Breast epithelium (tissue), 4 donors: ENCODE data around the gene FAM184B. TPM values are rescaled to one million over a fixed set of nuclear protein-coding genes. Genes with fewer than 3 reads are reported as not detected.

Source experiments
- DNase-seq, 2 donors: peaks; one replicate each; pipeline ENCODE4 v3.0.0-alpha.2; 2019; ENCODE audit warnings: low spot score in 2 of 2
- H3K27ac ChIP-seq, 2 donors: fragments of 200-600 bp; sonication (generic) in 1 of 2; one replicate each; pipeline ENCODE4 v1.5.1; 2016 to 2019; ENCODE audit warnings: mild to moderate bottlenecking in 1 of 2
- H3K27me3 ChIP-seq, 2 donors: fragments of 200-600 bp; sonication (generic) in 1 of 2; one replicate each; pipeline versions ENCODE4 v1.5.1 to v1.6.0; 2017 to 2019; ENCODE audit warnings: control low read depth in 1 of 2, mild to moderate bottlenecking in 1 of 2
- H3K36me3 ChIP-seq: fragments of 200-600 bp; one replicate; pipeline ENCODE4 v1.5.1; 2019
- H3K4me1 ChIP-seq, 2 donors: fragments of 200-600 bp; sonication (generic); one replicate each; pipeline ENCODE4 v1.5.1; 2016 to 2019; ENCODE audit warnings: control low read depth in 1 of 2
- H3K4me3 ChIP-seq, 3 donors: fragments of 200-600 bp; sonication (generic); 1 replicate in 2 of 3; 2 replicates in 1 of 3; pipeline ENCODE4 v1.5.1; 2016 to 2019; ENCODE audit warnings: mild to moderate bottlenecking in 3 of 3, moderate library complexity in 2 of 3
- H3K9me3 ChIP-seq, 2 donors: fragments of 200-600 bp; sonication (generic) in 1 of 2; one replicate each; pipeline ENCODE4 v1.5.1; 2016 to 2019; ENCODE audit warnings: control low read depth in 1 of 2
- POLR2A ChIP-seq: fragments of 450-650 bp; IDR thresholded peaks from one replicate; pipeline ENCODE4 v1.6.1; 2016; ENCODE audit warnings: antibody characterized with exemption, mild to moderate bottlenecking, moderate library complexity
- POLR2AphosphoS5 ChIP-seq, 3 donors: sonication (generic); formaldehyde crosslinking; IDR thresholded peaks; one replicate each; pipeline ENCODE4 v1.6.1; 2017; ENCODE audit warnings: antibody characterized with exemption in 3 of 3
- intact Hi-C: fragments of 100-400 bp; cut with DNase I; formaldehyde crosslinking; loops from one replicate; pipeline ENCODE4 v1.15.1; 2023; ENCODE audit warnings: low total_unique reads
- total RNA-seq, 3 donors: library from RNA; depleted of rRNA; stranded (reverse); fragments of >200 nt; gene quantifications; one replicate each; pipeline ENCODE4 v1.1.0, GENCODE V29; 2016
- TF ChIP-seq, protein P1 (sequence below), 3 donors: fragments of 450-650 bp; IDR thresholded peaks; one replicate each; pipeline ENCODE4 v1.5.1; 2016 to 2017; ENCODE audit warnings: antibody characterized with exemption in 3 of 3, mild to moderate bottlenecking in 3 of 3, moderate library complexity in 3 of 3

FAM184B gene
- total RNA-seq, 3 donors from 2014 or later = 0.33 to 0.59 TPM; not detected in 1

DNA sequence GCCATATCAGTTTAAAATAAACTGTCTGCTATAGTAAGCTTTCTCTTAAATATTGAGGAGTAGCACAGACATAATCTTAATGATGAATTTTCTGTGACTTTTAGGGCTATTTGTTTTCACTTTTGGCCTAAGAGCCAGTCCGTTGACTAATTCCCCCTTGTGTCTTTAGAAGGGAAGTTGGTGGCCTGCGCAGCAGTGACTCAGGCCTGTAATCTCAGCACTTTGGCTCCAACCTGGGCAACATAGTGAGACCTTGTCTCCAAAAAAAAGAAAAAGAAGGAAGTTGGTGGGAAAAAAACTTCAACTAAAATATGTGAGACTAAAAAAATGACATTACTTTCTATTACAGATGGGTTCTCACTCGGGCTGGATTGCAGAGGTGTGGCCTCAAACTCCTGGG lies 32.7 kb upstream of the FAM184B start:
- H3K9me3 ChIP-seq = no peaks in the 10 kb centered on the region
- H3K36me3 ChIP-seq = no peaks in the 10 kb centered on the region
- intact Hi-C loops = loop anchor here (5.0 to 10.0 kb wide), 2 partner anchors 1709 to 1912 kb away; no protein-coding TSS in a partner anchor
- H3K4me1 ChIP-seq = peaks cover 0 to 2% of the 10 kb centered on the region in 2 donors
- DNase-seq = no peak
- TF ChIP-seq POLR2A (no peak), POLR2AphosphoS5 (IDR thresholded peaks at IDR 0.05) (no peak)
- TF ChIP-seq, protein P1, sequence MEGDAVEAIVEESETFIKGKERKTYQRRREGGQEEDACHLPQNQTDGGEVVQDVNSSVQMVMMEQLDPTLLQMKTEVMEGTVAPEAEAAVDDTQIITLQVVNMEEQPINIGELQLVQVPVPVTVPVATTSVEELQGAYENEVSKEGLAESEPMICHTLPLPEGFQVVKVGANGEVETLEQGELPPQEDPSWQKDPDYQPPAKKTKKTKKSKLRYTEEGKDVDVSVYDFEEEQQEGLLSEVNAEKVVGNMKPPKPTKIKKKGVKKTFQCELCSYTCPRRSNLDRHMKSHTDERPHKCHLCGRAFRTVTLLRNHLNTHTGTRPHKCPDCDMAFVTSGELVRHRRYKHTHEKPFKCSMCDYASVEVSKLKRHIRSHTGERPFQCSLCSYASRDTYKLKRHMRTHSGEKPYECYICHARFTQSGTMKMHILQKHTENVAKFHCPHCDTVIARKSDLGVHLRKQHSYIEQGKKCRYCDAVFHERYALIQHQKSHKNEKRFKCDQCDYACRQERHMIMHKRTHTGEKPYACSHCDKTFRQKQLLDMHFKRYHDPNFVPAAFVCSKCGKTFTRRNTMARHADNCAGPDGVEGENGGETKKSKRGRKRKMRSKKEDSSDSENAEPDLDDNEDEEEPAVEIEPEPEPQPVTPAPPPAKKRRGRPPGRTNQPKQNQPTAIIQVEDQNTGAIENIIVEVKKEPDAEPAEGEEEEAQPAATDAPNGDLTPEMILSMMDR (IDR thresholded peaks at IDR 0.05) = no peak
- H3K27ac ChIP-seq = no peak overlapping the region
- no peaks in the 10 kb centered on the region for H3K27me3 ChIP-seq
- no peak overlapping the region for H3K4me3 ChIP-seq

DNA sequence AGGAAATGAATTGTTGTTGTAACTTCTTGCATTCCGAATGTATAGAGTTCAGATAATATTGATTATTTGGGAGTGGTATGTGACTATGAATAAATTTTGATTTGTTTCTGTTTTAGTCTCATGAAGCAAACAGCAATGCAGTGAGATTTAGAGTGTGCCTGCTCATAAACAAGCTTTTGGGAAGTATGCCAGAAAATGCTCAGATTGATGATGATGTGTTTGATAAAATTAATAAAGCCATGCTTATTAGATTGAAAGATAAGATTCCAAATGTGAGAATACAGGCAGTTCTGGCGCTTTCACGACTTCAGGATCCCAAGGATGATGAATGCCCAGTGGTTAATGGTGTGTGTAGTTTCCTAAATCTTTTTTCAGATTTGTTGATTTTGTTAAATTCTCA lies 31.4 kb upstream of the FAM184B start:
- Histone ChIP-seq H3K4me3 (no peak overlapping the region), H3K27me3 (no peaks in the 10 kb centered on the region), H3K36me3 (no peaks in the 10 kb centered on the region), H3K27ac (no peak overlapping the region), H3K9me3 (no peaks in the 10 kb centered on the region), H3K4me1 (peaks cover 0 to 3% of the 10 kb centered on the region in 2 donors)
- DNase-seq = no peak
- TF ChIP-seq, protein P1 (IDR thresholded peaks at IDR 0.05) = no peak
- no peak for TF ChIP-seq POLR2AphosphoS5 (IDR thresholded peaks at IDR 0.05)
- no peak for TF ChIP-seq POLR2A
- intact Hi-C loops = loop anchor here (5.0 to 10.0 kb wide), 2 partner anchors 1708 to 1910 kb away; no protein-coding TSS in a partner anchor

GRCh38 chr4:17812125-17812524 lies 30.7 kb upstream of the FAM184B start:
- DNase-seq = no peak
- Histone ChIP-seq H3K27ac (no peak overlapping the region), H3K27me3 (no peaks in the 10 kb centered on the region), H3K4me3 (no peak overlapping the region), H3K36me3 (no peaks in the 10 kb centered on the region), H3K9me3 (no peaks in the 10 kb centered on the region), H3K4me1 (peaks cover 0 to 10% of the 10 kb centered on the region in 2 donors)
- intact Hi-C loops = loop anchor here (5.0 to 10.0 kb wide), 2 partner anchors 1707 to 1910 kb away; no protein-coding TSS in a partner anchor
- no peak for TF ChIP-seq POLR2AphosphoS5 (IDR thresholded peaks at IDR 0.05)

- no peaks in the 10 kb centered on the region for H3K36me3 ChIP-seq
- no peaks in the 10 kb centered on the region for H3K27me3 ChIP-seq
- TF ChIP-seq POLR2A (no peak), POLR2AphosphoS5 (IDR thresholded peaks at IDR 0.05) (no peak)
- TF ChIP-seq, protein P1 (IDR thresholded peaks at IDR 0.05) = no peak
- intact Hi-C loops = loop anchor here (5.0 to 10.0 kb wide), 2 partner anchors 1706 to 1909 kb away; no protein-coding TSS in a partner anchor
- no peak for DNase-seq
- H3K4me3 ChIP-seq = peak overlapping the region; percentile 83 to 92 (median 87)
- H3K27ac ChIP-seq = peak overlapping the region in 1 of 2 donors; percentile 95
- H3K4me1 ChIP-seq = peaks cover 0 to 10% of the 10 kb centered on the region in 2 donors
- H3K9me3 ChIP-seq = no peaks in the 10 kb centered on the region
Measured at GRCh38 chr4:17811078-17811603, 29.7 kb upstream of the FAM184B start.

GRCh38 chr4:17810260-17811077 lies 29.0 kb upstream of the FAM184B start, which contains the start of the genes DCAF16 and NCAPG:
Gene DCAF16, minus strand, starts transcription at chr4:17810757. Its CDS starts 6,616 bp downstream, at chr4:17804141.
Gene NCAPG, plus strand, starts transcription at chr4:17810979. Its CDS starts 99 bp downstream, at chr4:17811078.
- peak within 1 kb of the TSS; percentile 83 to 92 (median 87) for H3K4me3 ChIP-seq
- H3K4me1 ChIP-seq = peaks cover 0 to 10% of the 10 kb centered on the region in 2 donors
- H3K27me3 ChIP-seq = no peaks in the 10 kb centered on the region
- peak within 1 kb of the TSS; percentile 95 to 98 for H3K27ac ChIP-seq
- TF ChIP-seq, protein P1 (IDR thresholded peaks at IDR 0.05) = no peak
- TF ChIP-seq POLR2A = peak; percentile 95
- peak; percentile 93 to 99 (median 97) for TF ChIP-seq POLR2AphosphoS5 (IDR thresholded peaks at IDR 0.05)
- intact Hi-C loops = loop anchor here (5.0 to 10.0 kb wide), 2 partner anchors 1706 to 1908 kb away; no protein-coding TSS in a partner anchor
- no peaks in the 10 kb centered on the region for H3K36me3 ChIP-seq
- DNase-seq = peak; percentile 98
- H3K9me3 ChIP-seq = no peaks in the 10 kb centered on the region
